DOHH2 (cell line): ENCODE results near the gene RABL6.
"Not testable (repeated sequence)": the region's sequence is repeated elsewhere in the genome, so short reads cannot be mapped to it uniquely, and the experiment has no call there.

Source experiments
- CTCF ChIP-seq: fragments of 200-600 bp; sonication (generic); IDR thresholded peaks from one replicate; pipeline ENCODE4 v1.5.1; 2014; ENCODE audit warnings: antibody characterized with exemption, mild to moderate bottlenecking, low read depth, low read length; ENCODE audit not compliant: poor library complexity, severe bottlenecking
- EZH2phosphoT487 ChIP-seq: fragments of 200-600 bp; sonication (generic); IDR thresholded peaks from 2 replicates; pipeline ENCODE4 v1.6.1; 2017; ENCODE audit warnings: borderline replicate concordance, mild to moderate bottlenecking, antibody characterized with exemption, low read length, moderate library complexity, mixed read lengths

- not testable (repeated sequence) for TF ChIP-seq CTCF, EZH2phosphoT487
Measured at GRCh38 chr9:136765745-136766409, 41.9 kb upstream of the RABL6 start.
